HG02981 (cell line): ENCODE data around the gene EDAR.

Source experiments
- ATAC-seq: cut with Tn5 transposase; IDR thresholded peaks from one replicate; pipeline ENCODE4 v1.9.1; 2021; ENCODE audit warnings: mild to moderate bottlenecking, moderate library complexity; ENCODE audit not compliant: unreplicated experiment

The EDAR gene

GRCh38 chr2:108942231-108942825, 46.7 kb downstream of the EDAR start:
- no peak for ATAC-seq

GRCh38 chr2:108941767-108942166, 47.3 kb downstream of the EDAR start:
- no peak for ATAC-seq

GRCh38 chr2:108941161-108941665, 47.8 kb downstream of the EDAR start:
- no peak for ATAC-seq

DNA sequence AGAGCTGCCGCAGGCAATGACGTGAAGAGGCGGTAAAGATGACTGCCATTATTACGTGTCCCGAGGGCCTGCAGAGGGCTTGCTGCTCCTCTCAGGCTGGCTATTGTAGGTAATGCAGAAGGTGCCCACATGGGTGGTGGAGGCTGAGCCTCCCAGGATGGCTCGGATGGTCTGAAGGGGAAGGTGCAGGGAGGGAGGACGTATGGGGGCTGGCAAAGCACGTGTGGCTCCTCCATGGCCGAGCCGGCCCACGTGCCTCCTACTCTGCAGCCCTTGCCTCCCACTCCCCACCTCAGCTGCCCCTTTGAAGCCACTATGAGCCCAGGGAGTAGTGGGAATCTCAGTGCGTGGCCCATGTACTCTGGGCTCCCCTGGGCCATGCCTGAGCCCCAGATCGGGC, 48.9 kb downstream of the EDAR start:
- ATAC-seq, result no peak

GRCh38 chr2:108938077-108938710, 50.8 kb downstream of the EDAR start:
- ATAC-seq, result no peak

GRCh38 chr2:108937367-108938017, 51.5 kb downstream of the EDAR start:
- no peak for ATAC-seq

GRCh38 chr2:108936866-108937265, 52.2 kb downstream of the EDAR start:
- ATAC-seq, result no peak

DNA sequence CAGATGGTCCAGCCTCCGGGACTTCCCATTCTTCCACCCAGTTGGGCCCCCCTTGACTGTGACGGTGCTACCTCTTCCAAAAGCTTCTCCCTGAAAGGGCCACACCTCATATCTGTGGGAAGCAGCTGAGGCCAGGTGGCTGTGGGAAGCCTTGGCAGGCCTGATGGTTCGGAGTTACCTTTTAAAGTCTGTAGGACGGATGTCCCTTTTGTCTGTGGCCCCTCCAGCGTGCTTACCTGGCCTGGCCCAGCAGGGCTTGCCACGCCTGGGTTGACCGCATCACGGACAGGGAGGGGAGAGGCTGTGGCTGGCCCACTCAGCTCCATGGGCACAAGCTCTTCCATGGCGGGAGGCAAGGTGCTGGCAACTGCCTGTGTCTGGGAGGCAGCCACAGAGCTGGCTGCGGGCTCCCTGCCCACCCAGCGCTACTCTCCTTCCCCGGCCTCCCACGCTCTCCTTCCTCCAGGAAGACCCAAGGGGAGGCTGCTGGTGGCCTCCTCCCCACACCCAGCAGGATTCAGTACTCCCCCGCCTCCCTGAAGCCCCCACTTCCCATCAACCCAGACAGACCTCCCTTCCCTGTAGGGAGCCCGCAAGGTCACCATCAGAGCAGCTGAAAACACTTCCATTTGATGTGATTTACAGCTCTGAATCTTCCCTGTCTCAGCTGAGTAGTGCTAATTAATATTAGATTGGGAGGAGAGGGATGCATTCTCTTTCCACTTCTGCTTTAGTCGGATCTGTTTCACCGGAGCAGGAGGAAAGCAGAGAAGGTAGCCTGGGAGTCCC, 52.8 kb downstream of the EDAR start:
- ATAC-seq, result no peak

DNA sequence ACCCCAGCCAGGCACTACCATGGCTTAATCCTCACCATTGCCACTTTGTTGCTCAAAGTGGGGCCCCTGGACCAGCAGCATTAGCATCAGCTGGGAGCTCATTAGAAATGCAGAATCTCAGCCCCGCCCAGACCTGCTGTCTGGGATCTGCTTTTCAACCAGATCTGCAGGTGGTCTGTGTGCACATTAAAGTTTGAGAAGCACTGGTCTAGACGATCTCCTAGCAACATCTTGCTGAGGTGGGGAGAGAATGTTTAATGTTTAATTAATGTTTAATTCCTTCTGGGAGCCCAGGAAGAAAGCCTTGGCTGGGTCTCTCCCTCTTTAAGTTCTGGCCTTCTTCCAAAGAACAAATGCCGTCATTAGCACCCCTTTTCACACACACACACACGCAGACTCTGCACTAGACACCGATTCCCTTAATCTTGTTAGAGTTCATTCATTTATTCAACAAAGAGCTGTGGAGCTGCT, 53.7 kb downstream of the EDAR start:
- no peak for ATAC-seq

- ATAC-seq, result no peak
Measured at GRCh38 chr2:108934583-108935245, 54.3 kb downstream of the EDAR start.

GRCh38 chr2:108934151-108934550, 54.9 kb downstream of the EDAR start:
- no peak for ATAC-seq

GRCh38 chr2:108933691-108934117, 55.3 kb downstream of the EDAR start:
- no peak for ATAC-seq

DNA sequence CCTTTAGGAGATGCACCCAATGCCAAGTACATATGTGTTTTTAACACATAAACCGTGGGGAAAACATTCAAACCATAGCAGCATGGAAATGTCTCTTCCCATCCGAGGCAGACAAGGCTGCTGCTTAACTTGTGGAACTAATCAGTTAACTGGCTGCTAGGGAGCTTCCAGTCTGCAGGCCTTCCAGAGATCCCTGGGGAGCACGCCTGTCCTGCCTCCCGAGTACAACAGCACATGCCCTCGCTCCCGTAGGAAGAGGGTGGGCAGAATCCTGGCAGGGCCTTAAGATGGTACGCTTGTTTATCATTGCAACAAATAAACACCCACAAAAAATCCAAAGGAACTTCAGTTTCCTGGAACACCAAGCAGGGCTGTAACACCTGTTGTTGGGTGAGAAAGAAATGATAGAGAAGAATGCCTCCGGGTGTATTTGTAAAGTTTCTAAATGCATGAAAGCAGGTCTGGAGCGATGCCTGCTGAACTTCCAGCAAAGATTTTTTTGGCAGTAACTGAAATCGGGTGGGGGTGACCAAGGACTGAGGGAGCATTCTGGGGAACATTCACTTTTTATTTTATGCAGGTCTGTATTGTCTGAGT, 56.2 kb downstream of the EDAR start:
- ATAC-seq, result no peak

GRCh38 chr2:108931372-108931771, 57.6 kb downstream of the EDAR start:
- ATAC-seq, result no peak

DNA sequence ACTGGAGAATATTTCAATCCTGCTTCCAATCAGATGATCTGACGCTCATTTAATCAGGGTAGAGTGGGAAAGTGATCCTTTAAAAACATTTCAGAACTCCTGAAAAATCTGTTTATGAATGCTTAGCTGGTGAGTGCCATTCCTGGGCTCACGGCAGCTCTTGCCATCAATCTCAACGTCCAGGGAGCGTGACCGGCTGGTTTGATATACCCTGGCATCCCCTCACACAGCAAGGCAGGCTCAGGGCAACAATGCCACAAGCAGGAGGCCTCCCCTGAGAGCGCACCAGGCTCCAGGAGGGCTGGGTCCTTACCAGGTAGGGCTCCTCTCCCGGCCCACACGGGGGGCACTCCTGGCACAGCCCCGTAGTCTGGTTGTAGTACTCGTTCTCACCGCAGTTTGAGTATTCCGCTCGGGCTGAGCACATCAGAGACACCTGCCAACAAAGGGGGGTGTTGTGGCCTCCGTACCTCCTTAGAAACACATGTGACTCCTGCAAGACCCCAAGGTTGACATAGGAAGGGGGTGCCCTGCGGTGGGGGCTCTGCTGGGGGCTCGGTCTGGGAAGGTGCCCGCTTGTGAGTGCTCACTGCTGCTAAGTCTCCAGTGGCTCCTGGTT, 59.1 kb downstream of the EDAR start:
- ATAC-seq, result no peak

GRCh38 chr2:108928660-108929377, 60.2 kb downstream of the EDAR start:
- ATAC-seq, result no peak

DNA sequence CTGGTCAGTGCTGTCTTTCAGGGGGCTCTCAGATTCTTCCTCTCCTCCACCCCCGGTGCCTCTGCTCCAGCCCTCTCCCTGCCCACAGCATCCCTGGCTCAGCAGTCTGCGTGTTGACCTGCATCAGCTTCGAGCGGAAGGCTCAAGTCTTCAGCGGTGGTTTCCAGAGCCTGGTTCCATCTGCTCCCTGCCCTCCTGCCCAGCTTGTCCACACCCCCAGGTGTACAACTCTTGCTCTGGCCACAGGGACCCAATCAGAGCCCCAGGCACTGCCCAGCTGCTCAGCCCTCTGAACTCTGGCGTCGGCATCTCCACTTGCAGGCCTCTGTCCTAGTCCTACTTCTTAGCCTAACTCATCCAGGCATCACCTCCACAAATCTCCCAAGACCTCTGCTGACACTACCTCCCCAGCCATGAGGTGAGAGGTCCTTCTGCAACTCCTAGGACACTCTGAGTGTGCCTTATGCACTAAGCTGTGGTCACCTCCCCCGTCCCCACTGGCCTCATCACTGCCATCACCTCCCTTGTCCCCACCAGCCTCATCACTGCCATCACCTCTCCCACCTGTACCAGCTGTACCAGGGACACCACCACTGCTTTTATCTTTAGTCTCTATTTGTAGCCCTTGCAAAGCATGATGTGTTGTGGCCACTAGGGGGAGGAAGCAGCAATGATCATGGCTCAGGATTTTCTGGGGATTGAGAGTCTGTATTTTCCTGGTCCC, 60.9 kb downstream of the EDAR start:
- no peak for ATAC-seq

GRCh38 chr2:108927405-108927804, 61.6 kb downstream of the EDAR start:
- ATAC-seq, result no peak
